GM23338 (cell line): Measurements from ENCODE around the gene PUM2. TPM values are rescaled to one million over a fixed set of nuclear protein-coding genes. Genes with fewer than 3 reads are reported as not detected.

ENCODE experiments used
- ATAC-seq: fragments of 200-7000 bp; cut with Tn5 transposase; 3 replicates; pipeline ENCODE4 v1.9.1; 2020
- DNase-seq: peaks from one replicate; pipeline ENCODE4 v3.0.0-alpha.2; 2015; ENCODE audit warnings: low spot score
- H2AFZ ChIP-seq: fragments of 200-600 bp; sonication (generic); 2 replicates; pipeline ENCODE4 v1.8.0; 2016; ENCODE audit warnings: antibody characterized with exemption, mild to moderate bottlenecking, moderate library complexity
- H3F3A ChIP-seq: fragments of 200-600 bp; sonication (generic); replicated peaks from 2 replicates; pipeline ENCODE4 v1.8.0; 2017; ENCODE audit warnings: antibody characterized with exemption, mixed run types, low read depth
- H3K27ac ChIP-seq: fragments of 200-600 bp; sonication (generic); 2 replicates; pipeline ENCODE4 v1.6.1; 2016; ENCODE audit warnings: low read depth
- H3K27me3 ChIP-seq: fragments of 200-600 bp; sonication (generic); 2 replicates; pipeline ENCODE4 v1.8.0; 2016; ENCODE audit warnings: mild to moderate bottlenecking, mixed run types, moderate library complexity; ENCODE audit not compliant: insufficient read depth
- H3K36me3 ChIP-seq: fragments of 200-600 bp; sonication (generic); 2 replicates; pipeline ENCODE4 v1.8.0; 2016; ENCODE audit warnings: mild to moderate bottlenecking; ENCODE audit not compliant: insufficient read depth
- H3K4me1 ChIP-seq: fragments of 200-600 bp; sonication (generic); 2 replicates; pipeline ENCODE4 v1.8.0; 2016; ENCODE audit warnings: mild to moderate bottlenecking, moderate library complexity; ENCODE audit not compliant: insufficient read depth
- H3K4me2 ChIP-seq: fragments of 200-600 bp; sonication (generic); 2 replicates; pipeline ENCODE4 v1.7.1; 2017; ENCODE audit warnings: mixed run types
- H3K4me3 ChIP-seq: fragments of 200-600 bp; sonication (generic); 2 replicates; pipeline ENCODE4 v1.6.1; 2016; ENCODE audit warnings: mixed run types
- H3K79me2 ChIP-seq: fragments of 200-600 bp; sonication (generic); replicated peaks from 2 replicates; pipeline ENCODE4 v1.8.0; 2017; ENCODE audit warnings: mild to moderate bottlenecking; ENCODE audit not compliant: insufficient read depth
- H3K9me2 ChIP-seq: fragments of 200-600 bp; sonication (generic); 2 replicates; pipeline ENCODE4 v1.8.0; 2017; ENCODE audit not compliant: insufficient read depth
- H4K20me1 ChIP-seq: fragments of 200-600 bp; sonication (generic); replicated peaks from 2 replicates; pipeline ENCODE4 v1.8.0; 2017; ENCODE audit warnings: mild to moderate bottlenecking; ENCODE audit not compliant: insufficient read depth
- H3K27ac Mint-ChIP-seq: 2 replicates; pipeline ENCODE4 v1.8.0; 2020; ENCODE audit warnings: inconsistent platforms, mild to moderate bottlenecking, moderate library complexity, mixed read lengths
- H3K27me3 Mint-ChIP-seq: 3 replicates; pipeline ENCODE4 v1.8.0; 2022; ENCODE audit warnings: low read depth, mild to moderate bottlenecking, moderate library complexity, mixed read lengths, inconsistent platforms; ENCODE audit not compliant: insufficient read depth, poor library complexity
- H3K36me3 Mint-ChIP-seq: 3 replicates; pipeline ENCODE4 v1.8.0; 2021; ENCODE audit warnings: low read depth, mild to moderate bottlenecking, inconsistent platforms, moderate library complexity, mixed read lengths
- H3K4me1 Mint-ChIP-seq: 3 replicates; pipeline ENCODE4 v1.8.0; 2020; ENCODE audit warnings: mild to moderate bottlenecking, inconsistent platforms, mixed read lengths
- H3K4me3 Mint-ChIP-seq: 3 replicates; pipeline ENCODE4 v1.8.0; 2021; ENCODE audit warnings: moderate library complexity, mild to moderate bottlenecking, inconsistent platforms, mixed read lengths
- H3K9me3 Mint-ChIP-seq: 3 replicates; pipeline ENCODE4 v1.8.0; 2020; ENCODE audit warnings: moderate library complexity, mild to moderate bottlenecking, inconsistent platforms, mixed read lengths
- CREB1 ChIP-seq: fragments of 250-450 bp; sonication (Bioruptor Pico); IDR thresholded peaks from 2 replicates; pipeline ENCODE4 v1.5.0; 2020; ENCODE audit warnings: low read depth, mild to moderate bottlenecking, moderate library complexity
- ETS1 ChIP-seq: IDR thresholded peaks from 2 replicates; pipeline ENCODE4 v1.6.1; 2016; ENCODE audit warnings: antibody characterized with exemption
- EZH2 ChIP-seq: fragments of 200-600 bp; sonication (generic); IDR thresholded peaks from one replicate; pipeline ENCODE4 v1.8.0; 2017; ENCODE audit warnings: antibody characterized with exemption, mild to moderate bottlenecking, low read depth; ENCODE audit not compliant: unreplicated experiment
- EZH2phosphoT487 ChIP-seq: fragments of 200-600 bp; sonication (generic); IDR thresholded peaks from one replicate; pipeline ENCODE4 v1.8.1; 2018; ENCODE audit warnings: antibody characterized with exemption; ENCODE audit not compliant: unreplicated experiment
- POLR2AphosphoS5 ChIP-seq: IDR thresholded peaks from 2 replicates; pipeline ENCODE4 v1.6.1; 2016; ENCODE audit warnings: antibody characterized with exemption, low read depth
- STAT1 ChIP-seq: IDR thresholded peaks from one replicate; pipeline ENCODE4 v1.6.1; 2016; ENCODE audit warnings: antibody characterized with exemption; ENCODE audit not compliant: unreplicated experiment
- ZNF114 ChIP-seq: fragments of 250-450 bp; sonication (Bioruptor Pico); IDR thresholded peaks from 2 replicates; pipeline ENCODE4 v1.5.0; 2020; ENCODE audit warnings: mild to moderate bottlenecking, moderate library complexity
- ZNF331 ChIP-seq: fragments of 250-450 bp; sonication (Bioruptor Pico); IDR thresholded peaks from 2 replicates; pipeline ENCODE4 v1.5.0; 2020; ENCODE audit warnings: low read depth, mild to moderate bottlenecking, moderate library complexity
- ZNF462 ChIP-seq: fragments of 250-450 bp; sonication (Bioruptor Pico); IDR thresholded peaks from 2 replicates; pipeline ENCODE4 v1.5.0; 2020; ENCODE audit warnings: mild to moderate bottlenecking, moderate library complexity
- polyA plus RNA-seq: library from polyadenylated mRNA; unstranded; fragments of >200 nt; fragmentation: Nextera tagmentation; extraction: Ambion mirVana; gene quantifications from 2 replicates; pipeline ENCODE4 v1.2.1, GENCODE V29; 2016
- total RNA-seq: library from RNA; depleted of rRNA; stranded (reverse); fragments of >200 nt; shearing (Covaris generic); gene quantifications from 2 replicates; pipeline ENCODE4 v1.2.3, GENCODE V29; 2014

PUM2 gene
- total and polyA plus RNA-seq, 2 experiments from 2014 or later, result 29.9 to 94.1 TPM

- no peaks in the 10 kb centered on the region for H3K36me3 ChIP-seq
- H2AFZ ChIP-seq, result no peak overlapping the region
- no peaks in the 10 kb centered on the region for H3F3A ChIP-seq
- no peaks in the 10 kb centered on the region for H3K79me2 ChIP-seq
- TF ChIP-seq EZH2phosphoT487 (no peak), ETS1 (no peak), STAT1 (no peak)
- ATAC-seq (no peak), DNase-seq (no peak)
- Mint-ChIP-seq H3K4me3 (no peak overlapping the region), H3K4me1 (no peaks in the 10 kb centered on the region), H3K9me3 (no peaks in the 10 kb centered on the region), H3K27ac (no peak overlapping the region), H3K27me3 (peaks cover 13% of the 10 kb centered on the region), H3K36me3 (no peaks in the 10 kb centered on the region)
- no peak overlapping the region for H3K4me2 ChIP-seq
- H3K4me3 ChIP-seq, result no peak overlapping the region
- no peak overlapping the region for H3K27ac ChIP-seq
- H3K9me2 ChIP-seq, result no peaks in the 10 kb centered on the region
- no peaks in the 10 kb centered on the region for H3K27me3 ChIP-seq
- H4K20me1 ChIP-seq, result no peaks in the 10 kb centered on the region
- H3K4me1 ChIP-seq, result no peaks in the 10 kb centered on the region
Measured at GRCh38 chr2:20391951-20392699, 41.5 kb upstream of the PUM2 start.

GRCh38 chr2:20390524-20391123 is 40.0 kb upstream of the PUM2 start:
- no peaks in the 10 kb centered on the region for H3K4me1 Mint-ChIP-seq
- no peak overlapping the region for H3K27ac Mint-ChIP-seq
- Histone ChIP-seq H3K36me3 (no peaks in the 10 kb centered on the region), H3K4me1 (no peaks in the 10 kb centered on the region), H3K4me2 (no peak overlapping the region), H3K4me3 (no peak overlapping the region), H4K20me1 (no peaks in the 10 kb centered on the region), H3K27me3 (no peaks in the 10 kb centered on the region), H3K9me2 (no peaks in the 10 kb centered on the region), H2AFZ (0 out of 2 replicates have a peak overlapping the region, but pooled peaks have one; percentile 28), H3K79me2 (no peaks in the 10 kb centered on the region), H3F3A (no peaks in the 10 kb centered on the region), H3K27ac (no peak overlapping the region)
- TF ChIP-seq CREB1 (CRISPR knock-in tag) (no peak), ZNF331 (CRISPR knock-in tag) (no peak), EZH2phosphoT487 (no peak), ZNF114 (no peak)
- H3K9me3 Mint-ChIP-seq, result no peaks in the 10 kb centered on the region
- DNase-seq (no peak), ATAC-seq (no peak)
- no peak overlapping the region for H3K4me3 Mint-ChIP-seq
- peaks cover 13% of the 10 kb centered on the region for H3K27me3 Mint-ChIP-seq
- H3K36me3 Mint-ChIP-seq, result no peaks in the 10 kb centered on the region

GRCh38 chr2:20384953-20385352 is 34.3 kb upstream of the PUM2 start:
- H3K27ac Mint-ChIP-seq, result no peak overlapping the region
- H3K4me3 ChIP-seq, result no peak overlapping the region
- TF ChIP-seq ZNF331 (CRISPR knock-in tag) (no peak), EZH2 (no peak), ZNF462 (CRISPR knock-in tag) (no peak), CREB1 (CRISPR knock-in tag) (no peak), POLR2AphosphoS5 (no peak)

More at GRCh38 chr2:20384953-20385352, 34.3 kb upstream of the PUM2 start:
- no peak overlapping the region for H2AFZ ChIP-seq
- no peaks in the 10 kb centered on the region for H3K9me2 ChIP-seq
- H3K36me3 ChIP-seq, result no peaks in the 10 kb centered on the region
- no peaks in the 10 kb centered on the region for H3K79me2 ChIP-seq
- H3K27ac ChIP-seq, result no peak overlapping the region
- no peak overlapping the region for H3K4me3 Mint-ChIP-seq
- H3K4me1 Mint-ChIP-seq, result peaks cover 5% of the 10 kb centered on the region; the same call in 2 of the 3 replicates
- ATAC-seq, result no peak
- H3K4me1 ChIP-seq, result no peaks in the 10 kb centered on the region
- H3K4me2 ChIP-seq, result no peak overlapping the region
- peaks cover 5% of the 10 kb centered on the region for H3K27me3 Mint-ChIP-seq
- no peaks in the 10 kb centered on the region for H3K27me3 ChIP-seq
- no peak for DNase-seq
- no peaks in the 10 kb centered on the region for H3F3A ChIP-seq
- no peaks in the 10 kb centered on the region for H3K9me3 Mint-ChIP-seq
- no peaks in the 10 kb centered on the region for H3K36me3 Mint-ChIP-seq
- no peaks in the 10 kb centered on the region for H4K20me1 ChIP-seq
